ENCODE results near the gene COX10. TPM values are rescaled to one million over a fixed set of nuclear protein-coding genes. Genes with fewer than 3 reads are reported as not detected.

Gene COX10
- total RNA-seq, 1 experiment from 2014 or later: 20.0 TPM

- peaks cover 7% of the 10 kb centered on the region for H3K4me1 ChIP-seq (ENCODE audit: insufficient read depth, low read length, poor library complexity, severe bottlenecking)
- POLR2A ChIA-PET (ENCODE audit: low non-redundant PET): no interaction called here
- DNase-seq (ENCODE audit: low spot score): no peak
Measured at GRCh38 chr17:14116263-14117024, 47.1 kb downstream of the COX10 start.

GRCh38 chr17:14118951-14119350 lies 49.6 kb downstream of the COX10 start:
- POLR2A ChIA-PET (ENCODE audit: low non-redundant PET): no interaction called here
- BruUV-seq (replicated peaks): no TSS peak
- H3K27ac ChIP-seq (ENCODE audit: low read depth, low read length, poor library complexity, severe bottlenecking): no peak overlapping the region
- CTCF ChIA-PET: no interaction called here
- DNase-seq (ENCODE audit: low spot score): no peak
- TF ChIP-seq EZH2 (IDR thresholded peaks at IDR 0.05; ENCODE audit: borderline replicate concordance, low read depth, low read length, poor library complexity, severe bottlenecking) (no peak), CTCF (conservative IDR thresholded peaks at IDR 0.05; ENCODE audit: low read depth, low read length) (no peak)
- H3K4me3 ChIP-seq (ENCODE audit: low read depth, low read length, poor library complexity, severe bottlenecking): no peak overlapping the region
- intact Hi-C loops (cut with micrococcal nuclease; ENCODE audit: unreplicated experiment): no loop called here
- H3K27me3 ChIP-seq (replicated peaks; ENCODE audit: insufficient read depth, low read depth, low read length, poor library complexity): no peaks in the 10 kb centered on the region
- H3K4me1 ChIP-seq (ENCODE audit: insufficient read depth, low read length, poor library complexity, severe bottlenecking): peaks cover 12% of the 10 kb centered on the region
- H3K9me3 ChIP-seq (ENCODE audit: low read depth, low read length, poor library complexity, severe bottlenecking): no peaks in the 10 kb centered on the region
- H3K36me3 ChIP-seq (ENCODE audit: insufficient read depth, low read length, poor library complexity, severe bottlenecking): no peaks in the 10 kb centered on the region

More at GRCh38 chr17:14116263-14117024, 47.1 kb downstream of the COX10 start:
- no TSS peak for BruUV-seq (replicated peaks)
- intact Hi-C loops (cut with micrococcal nuclease; ENCODE audit: unreplicated experiment): no loop called here
- CTCF ChIA-PET: no interaction called here
- H3K9me3 ChIP-seq (ENCODE audit: low read depth, low read length, poor library complexity, severe bottlenecking): no peaks in the 10 kb centered on the region
- TF ChIP-seq EZH2 (IDR thresholded peaks at IDR 0.05; ENCODE audit: borderline replicate concordance, low read depth, low read length, poor library complexity, severe bottlenecking): no peak
- no peaks in the 10 kb centered on the region for H3K36me3 ChIP-seq (ENCODE audit: insufficient read depth, low read length, poor library complexity, severe bottlenecking)
- H3K4me3 ChIP-seq (ENCODE audit: low read depth, low read length, poor library complexity, severe bottlenecking): no peak overlapping the region
- H3K27me3 ChIP-seq (replicated peaks; ENCODE audit: insufficient read depth, low read depth, low read length, poor library complexity): no peaks in the 10 kb centered on the region
- H3K27ac ChIP-seq (ENCODE audit: low read depth, low read length, poor library complexity, severe bottlenecking): no peak overlapping the region

GRCh38 chr17:14119546-14119945 lies 50.2 kb downstream of the COX10 start:
- Histone ChIP-seq H3K27me3 (replicated peaks; ENCODE audit: insufficient read depth, low read depth, low read length, poor library complexity) (no peaks in the 10 kb centered on the region), H3K9me3 (ENCODE audit: low read depth, low read length, poor library complexity, severe bottlenecking) (no peaks in the 10 kb centered on the region), H3K4me3 (ENCODE audit: low read depth, low read length, poor library complexity, severe bottlenecking) (no peak overlapping the region), H3K4me1 (ENCODE audit: insufficient read depth, low read length, poor library complexity, severe bottlenecking) (peaks cover 18% of the 10 kb centered on the region), H3K27ac (ENCODE audit: low read depth, low read length, poor library complexity, severe bottlenecking) (no peak overlapping the region), H3K36me3 (ENCODE audit: insufficient read depth, low read length, poor library complexity, severe bottlenecking) (no peaks in the 10 kb centered on the region)
- ChIA-PET CTCF (no interaction called here), POLR2A (ENCODE audit: low non-redundant PET) (no interaction called here)
- BruUV-seq (replicated peaks): no TSS peak
- no peak for TF ChIP-seq EZH2 (IDR thresholded peaks at IDR 0.05; ENCODE audit: borderline replicate concordance, low read depth, low read length, poor library complexity, severe bottlenecking)
- TF ChIP-seq CTCF (conservative IDR thresholded peaks at IDR 0.05; ENCODE audit: low read depth, low read length): no peak
- intact Hi-C loops (cut with micrococcal nuclease; ENCODE audit: unreplicated experiment): no loop called here
- DNase-seq (ENCODE audit: low spot score): no peak

- Histone ChIP-seq H3K9me3 (ENCODE audit: low read depth, low read length, poor library complexity, severe bottlenecking) (no peaks in the 10 kb centered on the region), H3K36me3 (ENCODE audit: insufficient read depth, low read length, poor library complexity, severe bottlenecking) (no peaks in the 10 kb centered on the region), H3K27me3 (replicated peaks; ENCODE audit: insufficient read depth, low read depth, low read length, poor library complexity) (no peaks in the 10 kb centered on the region), H3K4me3 (ENCODE audit: low read depth, low read length, poor library complexity, severe bottlenecking) (no peak overlapping the region), H3K27ac (ENCODE audit: low read depth, low read length, poor library complexity, severe bottlenecking) (no peak overlapping the region), H3K4me1 (ENCODE audit: insufficient read depth, low read length, poor library complexity, severe bottlenecking) (peaks cover 37% of the 10 kb centered on the region)
- POLR2A ChIA-PET (ENCODE audit: low non-redundant PET): interaction anchor here (0.6 kb wide), 1 partner anchor 81 kb away, joined by 3 read pairs; no protein-coding TSS in a partner anchor
- CTCF ChIA-PET: no interaction called here
- intact Hi-C loops (cut with micrococcal nuclease; ENCODE audit: unreplicated experiment): no loop called here
- no peak for TF ChIP-seq CTCF (conservative IDR thresholded peaks at IDR 0.05; ENCODE audit: low read depth, low read length)
- BruUV-seq (replicated peaks): no TSS peak
- DNase-seq (ENCODE audit: low spot score): peak; percentile 51
Measured at GRCh38 chr17:14121952-14122351, 52.6 kb downstream of the COX10 start.
